Panc1 (cell line): ENCODE measurements around the gene ASGR2.

Source experiments
- CTCF ChIP-seq: fragments of 450-650 bp; IDR thresholded peaks from 2 replicates; pipeline ENCODE4 v1.5.1; 2017; ENCODE audit warnings: mild to moderate bottlenecking
- TCF7L2 ChIP-seq: IDR thresholded peaks from 2 replicates; pipeline ENCODE4 v1.6.1; 2011; ENCODE audit warnings: mild to moderate bottlenecking, low read depth, low read length, inconsistent platforms

GRCh38 chr17:7123844-7124243 is 9.2 kb upstream of the ASGR2 start:
- no peak for TF ChIP-seq CTCF
- no peak for TF ChIP-seq TCF7L2
